Ishikawa (cell line): Measurements from ENCODE around the gene SOS2.

Experiments used
- CEBPB ChIP-seq: IDR thresholded peaks from 2 replicates; pipeline ENCODE4 v1.6.1; 2012
- CREB1 ChIP-seq: IDR thresholded peaks from 2 replicates; pipeline ENCODE4 v1.6.1; 2012; ENCODE audit warnings: low read depth
- EGR1 ChIP-seq: IDR thresholded peaks from 2 replicates; pipeline ENCODE4 v1.6.1; 2012
- EP300 ChIP-seq: IDR thresholded peaks from 2 replicates; pipeline ENCODE4 v1.6.1; 2012; ENCODE audit warnings: borderline replicate concordance
- FOXM1 ChIP-seq: IDR thresholded peaks from 2 replicates; pipeline ENCODE4 v1.6.1; 2012; ENCODE audit warnings: low read depth, borderline replicate concordance
- MAX ChIP-seq: IDR thresholded peaks from 2 replicates; pipeline ENCODE4 v1.6.1; 2012
- NFIC ChIP-seq: IDR thresholded peaks from 2 replicates; pipeline ENCODE4 v1.6.1; 2012
- RAD21 ChIP-seq: IDR thresholded peaks from 2 replicates; pipeline ENCODE4 v1.6.1; 2012; ENCODE audit warnings: low read depth
- REST ChIP-seq: IDR thresholded peaks from 2 replicates; pipeline ENCODE4 v1.6.1; 2012; ENCODE audit warnings: low read depth, mild to moderate bottlenecking
- TAF1 ChIP-seq: IDR thresholded peaks from 2 replicates; pipeline ENCODE4 v1.6.1; 2012; ENCODE audit warnings: low read depth, mild to moderate bottlenecking
- TCF12 ChIP-seq: IDR thresholded peaks from 2 replicates; pipeline ENCODE4 v1.6.1; 2012; ENCODE audit warnings: low read depth
- TEAD4 ChIP-seq: IDR thresholded peaks from 2 replicates; pipeline ENCODE4 v1.6.1; 2012
- USF1 ChIP-seq: IDR thresholded peaks from 2 replicates; pipeline ENCODE4 v1.6.1; 2012
- YY1 ChIP-seq: IDR thresholded peaks from 2 replicates; pipeline ENCODE4 v1.6.1; 2012; ENCODE audit warnings: low read depth
- ZBTB7A ChIP-seq: IDR thresholded peaks from 2 replicates; pipeline ENCODE4 v1.6.1; 2012; ENCODE audit warnings: low read depth

Gene SOS2

GRCh38 chr14:50212726-50213125 lies 18.7 kb downstream of the SOS2 start:
- TF ChIP-seq TCF12, result no peak
- TF ChIP-seq RAD21, result no peak

GRCh38 chr14:50210074-50210473 lies 21.3 kb downstream of the SOS2 start:
- TF ChIP-seq EP300, result no peak
- no peak for TF ChIP-seq MAX
- TF ChIP-seq NFIC, result no peak
- TF ChIP-seq RAD21, result no peak
- no peak for TF ChIP-seq TCF12
- no peak for TF ChIP-seq USF1
- TF ChIP-seq YY1, result no peak
- TF ChIP-seq FOXM1, result no peak
- no peak for TF ChIP-seq EGR1
- TF ChIP-seq REST, result no peak
- TF ChIP-seq TEAD4, result no peak

GRCh38 chr14:50198499-50198898 lies 32.9 kb downstream of the SOS2 start:
- TF ChIP-seq REST (no peak), EP300 (no peak), CEBPB (no peak), CREB1 (no peak), RAD21 (no peak), FOXM1 (no peak), TCF12 (no peak), TAF1 (no peak), ZBTB7A (no peak), USF1 (no peak), MAX (no peak), YY1 (no peak)

- TF ChIP-seq EP300, result no peak
- TF ChIP-seq TCF12, result no peak
- no peak for TF ChIP-seq YY1
- TF ChIP-seq USF1, result no peak
- no peak for TF ChIP-seq EGR1
- TF ChIP-seq TAF1, result no peak
Measured at GRCh38 chr14:50191499-50191898, 39.9 kb downstream of the SOS2 start.

- TF ChIP-seq FOXM1, result no peak
- TF ChIP-seq TEAD4, result no peak
- TF ChIP-seq MAX, result no peak
- no peak for TF ChIP-seq YY1
- no peak for TF ChIP-seq EGR1
- no peak for TF ChIP-seq CREB1
- TF ChIP-seq ZBTB7A, result no peak
- TF ChIP-seq CEBPB, result no peak
- TF ChIP-seq RAD21, result no peak
- TF ChIP-seq TCF12, result no peak
Measured at GRCh38 chr14:50186107-50186506, 45.3 kb downstream of the SOS2 start.

- TF ChIP-seq TEAD4 (no peak), NFIC (no peak), CEBPB (no peak), RAD21 (no peak), TAF1 (no peak), TCF12 (no peak)
Measured at GRCh38 chr14:50173891-50174290, 57.5 kb downstream of the SOS2 start.
